HG03064 (cell line): ENCODE data around the gene CYP4F22.
"Not testable (repeated sequence)": the region's sequence is repeated elsewhere in the genome, so short reads cannot be mapped to it uniquely, and the experiment has no call there.

Experiments
- ATAC-seq: cut with Tn5 transposase; IDR thresholded peaks from one replicate; pipeline ENCODE4 v1.9.1; 2021; ENCODE audit warnings: low read depth; ENCODE audit not compliant: unreplicated experiment

CYP4F22 gene

GRCh38 chr19:15488489-15489226, 19.7 kb upstream of the CYP4F22 start:
- no peak for ATAC-seq

GRCh38 chr19:15495151-15495550, 13.2 kb upstream of the CYP4F22 start:
- ATAC-seq: no peak

GRCh38 chr19:15498156-15498858, 10.0 kb upstream of the CYP4F22 start:
- no peak for ATAC-seq

DNA sequence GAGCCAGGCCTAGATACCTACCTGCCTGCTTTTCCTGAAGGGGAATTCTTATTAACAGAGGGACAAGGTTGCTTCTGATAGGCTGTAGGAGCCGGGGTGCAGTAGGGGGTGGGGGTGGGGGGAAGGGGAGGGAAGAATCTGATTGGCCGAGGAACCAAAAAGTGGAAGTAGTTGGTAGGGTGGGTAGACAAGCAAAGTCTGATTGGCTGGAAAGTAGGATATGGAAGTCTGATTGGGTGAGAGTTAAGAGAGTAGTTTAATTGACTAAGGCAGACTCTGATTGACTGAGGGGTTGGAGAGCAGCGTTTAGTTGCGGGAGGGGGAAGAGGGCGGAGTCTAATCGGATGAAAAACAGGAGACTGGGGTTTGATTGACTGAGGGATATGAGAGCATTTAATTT, 9.4 kb upstream of the CYP4F22 start:
- no peak for ATAC-seq

DNA sequence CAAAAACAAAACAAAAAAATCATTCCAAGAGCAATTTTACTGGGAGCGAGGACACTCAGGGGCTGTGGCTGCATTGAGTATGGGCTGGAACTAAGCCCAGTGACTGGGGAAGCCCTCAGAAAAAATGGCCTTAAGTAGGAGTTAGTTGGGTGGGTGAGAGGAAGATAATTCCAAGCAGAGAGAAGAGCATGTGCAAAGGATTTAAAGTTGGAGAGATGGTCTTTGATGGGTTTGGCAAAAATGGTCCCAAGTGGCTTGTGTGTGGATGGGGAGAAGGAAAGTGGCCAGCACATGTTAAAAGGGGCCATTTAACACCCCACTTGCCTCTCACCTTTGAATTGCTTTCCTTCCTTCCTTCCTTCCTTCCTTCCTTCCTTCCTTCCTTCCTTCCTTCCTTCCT, 6.7 kb upstream of the CYP4F22 start:
- ATAC-seq: no peak

GRCh38 chr19:15502264-15502663, 6.1 kb upstream of the CYP4F22 start:
- ATAC-seq: no peak

DNA sequence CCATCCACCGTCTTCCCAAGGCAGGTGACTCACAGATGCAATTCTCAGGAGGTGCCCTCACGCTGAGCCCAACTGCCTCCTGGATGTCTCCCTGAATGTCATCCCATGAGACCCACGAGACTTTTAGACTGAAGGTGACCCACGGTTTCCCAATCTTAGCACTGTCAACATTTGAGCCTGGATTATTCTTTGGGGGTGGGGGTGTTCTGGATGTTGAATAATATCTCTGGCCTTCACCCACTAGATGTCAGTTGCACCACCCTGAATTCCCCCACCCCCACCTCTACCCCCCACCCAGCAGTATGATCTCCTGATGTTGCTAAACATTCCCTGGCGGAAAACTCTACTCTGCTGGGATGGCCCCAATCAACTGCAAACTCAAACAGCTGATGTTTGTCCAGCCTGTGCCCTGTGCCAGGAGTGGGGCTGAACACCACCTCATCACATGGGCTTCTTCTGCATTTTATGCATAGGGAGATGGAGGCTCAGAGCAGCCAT, 2.2 kb upstream of the CYP4F22 start:
- ATAC-seq: no peak

DNA sequence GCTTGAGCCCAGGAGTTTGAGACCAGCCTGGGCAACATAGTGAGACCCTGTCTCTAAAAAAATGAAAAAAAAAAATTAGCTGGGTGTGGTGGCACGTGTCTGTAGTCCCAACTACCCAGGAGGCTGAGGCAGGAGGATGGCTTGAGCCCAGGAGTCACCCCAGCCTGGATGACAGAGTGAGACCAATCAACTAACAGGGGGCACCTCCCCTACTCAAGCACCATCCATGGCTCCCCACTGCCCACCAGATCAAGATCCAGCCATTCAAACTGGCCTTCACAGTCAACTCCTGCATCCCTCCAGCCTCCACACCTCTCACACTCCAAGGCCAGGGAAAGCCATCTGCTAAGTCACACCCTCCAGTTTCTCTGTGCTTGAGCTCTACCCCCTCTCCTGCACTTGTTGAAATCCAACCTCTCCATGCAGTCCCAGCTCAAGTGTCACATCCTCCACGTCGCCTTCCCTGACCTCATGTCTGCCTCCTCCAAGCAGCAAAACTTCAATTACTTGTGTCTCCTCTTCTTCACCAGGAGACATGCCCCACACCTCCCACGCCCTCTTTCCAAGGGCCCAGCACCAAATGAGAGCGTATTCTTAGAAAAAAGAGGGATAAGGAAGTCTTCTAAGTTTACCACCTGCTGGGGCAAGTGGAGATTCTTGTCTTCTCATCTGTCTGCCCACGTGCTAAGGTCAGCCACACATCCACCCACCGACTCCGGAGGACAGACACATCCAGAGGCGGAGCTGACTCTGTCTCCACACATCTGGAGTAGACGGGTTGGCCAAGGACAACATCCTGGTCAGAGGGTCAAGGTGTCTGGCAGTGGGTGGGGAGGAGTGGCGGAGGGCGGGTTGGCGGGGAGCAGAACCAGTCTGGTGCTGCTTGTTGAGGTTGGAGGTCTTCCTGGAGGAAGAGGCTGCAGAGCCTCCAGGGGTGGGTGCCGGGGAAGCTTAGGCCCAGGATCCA, 974 bp upstream of the CYP4F22 start:
- ATAC-seq: no peak

DNA sequence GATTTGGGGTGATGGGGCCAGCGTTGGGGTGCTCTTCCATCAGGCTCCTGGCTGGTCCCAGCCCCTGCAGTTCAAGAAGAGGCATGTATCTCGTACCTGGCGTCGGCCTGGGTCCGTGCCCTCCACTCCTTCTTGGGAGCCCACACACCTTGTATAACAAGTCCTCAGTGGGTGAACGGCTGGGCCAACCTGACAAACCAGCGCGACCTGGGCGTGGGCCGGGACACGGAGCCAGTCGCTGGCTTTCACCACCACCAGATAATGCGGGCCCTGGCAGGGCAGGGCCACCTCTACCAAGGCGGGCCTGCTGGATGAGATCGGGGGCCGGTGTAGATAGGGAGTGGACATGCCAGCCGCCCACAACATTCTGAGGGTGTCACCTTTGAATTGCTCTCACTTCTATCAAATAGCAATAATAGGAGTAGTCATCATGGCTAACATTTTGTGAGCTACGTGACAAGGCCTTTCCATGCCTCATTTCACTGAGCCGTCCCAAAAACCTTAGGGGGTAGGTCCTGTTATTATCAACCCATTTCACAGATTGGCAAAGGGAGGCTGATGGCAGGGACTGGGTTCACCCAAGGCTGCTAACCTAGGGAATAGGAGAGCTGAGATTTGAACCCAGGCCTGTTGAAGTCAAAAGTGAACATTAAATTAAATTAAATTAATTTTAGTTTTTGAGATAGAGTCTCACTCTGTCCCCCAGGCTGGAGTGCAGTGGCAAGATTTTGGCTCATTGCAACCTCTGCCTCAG, 3.5 kb downstream of the CYP4F22 start:
- ATAC-seq: no peak

- ATAC-seq: not testable (repeated sequence)
Observed at GRCh38 chr19:15515227-15515625, 6.9 kb downstream of the CYP4F22 start.

DNA sequence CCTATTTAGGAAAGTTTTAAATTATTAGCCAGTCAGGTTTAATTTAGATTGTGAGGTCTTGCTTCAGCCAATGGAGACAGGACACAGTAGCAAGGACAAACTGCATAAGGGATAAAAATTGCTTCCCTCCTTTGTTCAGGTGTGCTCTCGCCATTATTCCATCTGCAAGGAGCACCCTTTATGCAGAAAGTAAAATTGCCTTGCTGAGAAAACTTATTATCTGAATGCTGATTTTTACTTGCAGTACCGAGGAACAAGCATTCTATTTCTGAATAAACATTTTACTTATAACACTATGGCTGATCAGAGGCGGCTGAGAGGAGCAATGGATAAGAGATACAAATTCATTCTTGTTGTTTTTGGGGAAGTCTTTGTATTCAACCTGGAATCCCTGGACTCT, 8.0 kb downstream of the CYP4F22 start:
- no peak for ATAC-seq

DNA sequence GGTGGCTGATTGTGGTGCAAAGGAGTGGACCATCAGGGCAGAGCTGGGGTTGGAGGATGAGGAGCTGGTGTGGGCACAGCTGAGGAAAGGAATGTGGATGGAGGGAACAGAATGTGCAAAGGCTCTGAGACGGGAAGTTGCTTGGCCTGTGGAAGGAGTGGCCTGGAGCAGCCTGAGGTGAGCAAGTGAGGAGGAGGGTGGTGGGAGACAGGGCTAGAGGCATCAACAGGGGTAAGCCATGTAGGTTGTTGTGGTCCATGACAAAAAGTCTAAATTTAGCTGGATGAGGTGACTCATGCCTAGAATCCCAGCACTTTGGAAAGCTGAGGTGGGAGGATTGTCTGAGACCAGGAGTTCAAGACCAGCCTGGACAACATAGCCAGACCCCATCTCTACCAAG, 9.5 kb downstream of the CYP4F22 start:
- ATAC-seq: no peak

DNA sequence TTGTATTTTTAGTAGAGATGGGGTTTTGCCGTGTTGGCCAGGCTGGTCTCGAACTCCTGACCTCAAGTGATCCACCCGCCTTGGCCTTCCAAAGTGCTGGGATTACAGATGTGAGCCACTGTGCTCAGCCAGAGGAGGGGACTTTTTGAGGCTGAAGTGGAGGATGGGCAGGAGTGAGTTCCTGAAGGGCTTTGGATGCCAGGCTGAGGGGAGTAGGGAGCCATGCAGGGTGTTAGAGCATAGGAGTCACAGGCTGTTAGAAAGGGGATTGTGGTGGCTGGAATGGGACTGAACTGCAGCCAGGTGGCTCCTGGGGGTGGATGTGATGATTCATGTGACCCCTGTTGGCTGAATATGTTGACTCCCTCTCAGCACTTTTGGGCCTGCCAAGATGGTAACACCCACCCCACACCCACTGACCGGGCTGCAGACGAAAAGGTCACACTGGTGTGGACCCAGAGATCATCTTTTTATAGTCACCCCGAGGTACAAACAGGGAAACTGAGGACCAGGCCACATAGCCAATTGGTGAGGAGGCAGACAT, 11.2 kb downstream of the CYP4F22 start:
- ATAC-seq: no peak

DNA sequence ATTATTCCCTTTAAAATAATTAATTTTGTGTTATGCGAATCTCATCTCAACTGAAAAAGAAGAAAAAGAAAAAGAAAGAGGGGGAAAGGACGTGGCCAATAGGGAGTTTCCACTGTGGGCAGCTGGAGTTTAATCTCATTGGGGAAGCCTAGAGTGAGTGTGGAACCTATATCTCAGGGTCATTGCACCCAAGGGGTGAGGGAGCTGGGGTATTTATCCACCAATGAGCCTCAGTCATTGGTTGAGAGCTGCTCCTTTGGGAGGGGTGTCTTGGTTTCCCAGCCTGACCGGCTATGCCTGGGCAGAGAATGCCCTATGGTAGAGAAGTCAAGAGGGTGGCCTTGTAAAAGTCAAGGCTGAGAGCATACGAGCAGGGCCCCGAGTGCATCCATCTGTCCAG, 16.5 kb downstream of the CYP4F22 start:
- no peak for ATAC-seq

DNA sequence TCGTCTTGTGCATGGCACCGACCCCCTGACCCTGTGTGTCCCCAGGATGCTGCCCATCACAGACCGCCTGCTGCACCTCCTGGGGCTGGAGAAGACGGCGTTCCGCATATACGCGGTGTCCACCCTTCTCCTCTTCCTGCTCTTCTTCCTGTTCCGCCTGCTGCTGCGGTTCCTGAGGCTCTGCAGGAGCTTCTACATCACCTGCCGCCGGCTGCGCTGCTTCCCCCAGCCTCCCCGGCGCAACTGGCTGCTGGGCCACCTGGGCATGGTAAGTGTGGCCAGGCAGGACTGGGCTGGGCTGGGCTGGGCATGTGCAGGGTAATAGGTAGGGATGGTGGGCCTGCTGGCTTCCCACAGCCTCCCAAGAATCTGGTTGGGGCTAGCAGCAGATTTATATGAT, 17.0 kb downstream of the CYP4F22 start:
- no peak for ATAC-seq

DNA sequence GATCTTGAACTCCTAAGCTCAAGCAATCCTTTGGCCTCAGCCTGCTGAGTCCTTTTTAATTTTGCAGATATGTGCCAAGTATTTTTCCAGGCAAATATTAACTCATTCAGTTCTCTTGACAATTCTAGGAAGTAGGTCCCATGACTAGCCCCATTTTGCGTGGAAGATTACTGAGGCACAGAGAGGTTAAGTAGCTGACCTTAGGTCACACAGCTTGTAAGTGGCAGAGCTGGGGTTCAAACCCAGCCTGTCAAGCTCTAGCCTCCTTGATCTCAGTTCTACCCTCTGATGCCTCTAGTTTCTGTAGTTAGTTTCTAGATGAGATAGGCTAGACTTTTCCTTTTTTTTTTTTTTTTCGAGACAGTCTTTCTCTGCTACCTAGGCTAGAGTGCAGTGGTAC, 18.1 kb downstream of the CYP4F22 start:
- no peak for ATAC-seq

- no peak for ATAC-seq
Observed at GRCh38 chr19:15527705-15528104, 19.4 kb downstream of the CYP4F22 start.

- ATAC-seq: no peak
Observed at GRCh38 chr19:15529774-15530372, 21.5 kb downstream of the CYP4F22 start.

DNA sequence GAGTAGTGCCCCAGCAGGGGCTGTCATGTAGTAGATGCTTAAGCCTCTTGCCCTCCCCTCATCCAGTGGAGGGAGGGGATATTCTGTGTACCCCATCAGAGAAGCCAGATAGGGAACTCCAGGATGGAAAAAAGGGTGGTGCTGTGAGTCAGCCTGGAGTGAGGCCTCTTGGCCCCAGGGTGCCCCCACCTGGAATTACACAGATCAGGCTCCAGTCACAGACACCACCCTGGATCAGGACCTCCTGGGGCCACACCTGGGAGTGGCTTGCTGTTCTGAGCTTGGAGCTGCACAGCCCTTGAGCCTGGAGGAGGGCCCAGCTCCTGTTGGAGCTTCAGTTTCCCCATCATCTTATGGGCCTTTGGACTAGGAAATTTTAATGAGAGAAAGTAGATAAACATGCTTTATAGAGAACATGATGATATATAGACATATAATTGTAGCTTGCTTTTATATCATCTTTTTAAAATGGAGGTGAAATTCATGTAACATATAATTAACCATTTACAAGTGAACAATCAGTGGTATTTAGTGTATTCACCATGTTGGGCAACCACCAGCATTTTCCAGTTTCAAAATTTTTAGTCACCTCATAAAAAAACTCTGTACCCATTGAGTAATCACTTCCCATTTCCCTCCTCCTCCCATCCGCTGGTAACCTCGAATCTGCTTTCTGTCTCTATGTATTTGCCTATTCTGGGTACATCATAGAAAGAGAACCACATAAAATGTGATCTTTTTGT, 24.6 kb downstream of the CYP4F22 start:
- ATAC-seq: no peak
